ENCODE measurements around the gene KLHL3.

The KLHL3 gene

GRCh38 chr5:137708062-137708461 lies 27.8 kb downstream of the KLHL3 start:
- no peak for DNase-seq

- no peak for DNase-seq
These were observed 29.0 kb downstream of the KLHL3 start for GRCh38 chr5:137706841-137707240.

- DNase-seq: no peak
These were observed 30.8 kb downstream of the KLHL3 start for GRCh38 chr5:137705106-137705505.

- DNase-seq: no peak
These were observed 32.3 kb downstream of the KLHL3 start for GRCh38 chr5:137703565-137703964.

- no peak for DNase-seq
These were observed 35.6 kb downstream of the KLHL3 start for GRCh38 chr5:137700282-137700680.

GRCh38 chr5:137699336-137700281 lies 36.3 kb downstream of the KLHL3 start:
- no peak for DNase-seq

GRCh38 chr5:137696481-137696880 lies 39.4 kb downstream of the KLHL3 start:
- peak; percentile 60 for DNase-seq

GRCh38 chr5:137695651-137696428 lies 40.0 kb downstream of the KLHL3 start:
- DNase-seq: peak; percentile 4

- DNase-seq: no peak
These were observed 41.8 kb downstream of the KLHL3 start for GRCh38 chr5:137693951-137694721.

- DNase-seq: no peak
These were observed 42.5 kb downstream of the KLHL3 start for GRCh38 chr5:137693307-137693950.

- DNase-seq: no peak
These were observed 46.6 kb downstream of the KLHL3 start for GRCh38 chr5:137689306-137689705.

- DNase-seq: no peak
These were observed 47.6 kb downstream of the KLHL3 start for GRCh38 chr5:137688210-137688840.

- DNase-seq: no peak
These were observed 51.1 kb downstream of the KLHL3 start for GRCh38 chr5:137684761-137685160.

- no peak for DNase-seq
These were observed 54.7 kb downstream of the KLHL3 start for GRCh38 chr5:137681191-137681590.

- DNase-seq: no peak
These were observed 56.0 kb downstream of the KLHL3 start for GRCh38 chr5:137679910-137680309.

- DNase-seq: no peak
These were observed 56.7 kb downstream of the KLHL3 start for GRCh38 chr5:137679195-137679594.

GRCh38 chr5:137672881-137673280 lies 63.0 kb downstream of the KLHL3 start:
- no peak for DNase-seq

GRCh38 chr5:137672001-137672400 lies 63.9 kb downstream of the KLHL3 start:
- DNase-seq: no peak

GRCh38 chr5:137669811-137670210 lies 66.1 kb downstream of the KLHL3 start:
- DNase-seq: no peak

- DNase-seq: no peak
These were observed 67.3 kb downstream of the KLHL3 start for GRCh38 chr5:137668637-137669036.

- DNase-seq: no peak
These were observed 68.5 kb downstream of the KLHL3 start for GRCh38 chr5:137667341-137667740.

GRCh38 chr5:137666901-137667300 lies 69.0 kb downstream of the KLHL3 start:
- no peak for DNase-seq
